NCI-H1048 (cell line): ENCODE measurements around the gene TIMM23.
"Not testable (repeated sequence)": the region's sequence is repeated elsewhere in the genome, so short reads cannot be mapped to it uniquely, and the experiment has no call there.

ENCODE experiments used
- DNase-seq: peaks from one replicate; lab custom pipeline; 2025; lab: John Stamatoyannopoulos, UW

The TIMM23 gene

GRCh38 chr10:46024948-46025347, 52.7 kb downstream of the TIMM23 start:
- no peak for DNase-seq

GRCh38 chr10:46025406-46025805, 53.1 kb downstream of the TIMM23 start:
- DNase-seq = no peak

- no peak for DNase-seq
Observed at GRCh38 chr10:46026106-46026505, 53.8 kb downstream of the TIMM23 start.

- DNase-seq = peak; percentile 65
Observed at GRCh38 chr10:46028584-46029460, 56.5 kb downstream of the TIMM23 start.

- no peak for DNase-seq
Observed at GRCh38 chr10:46029461-46030030, 57.3 kb downstream of the TIMM23 start.

- DNase-seq = peak; percentile 82
Observed at GRCh38 chr10:46030091-46030937, 58.0 kb downstream of the TIMM23 start, which contains the start of gene NCOA4. NCOA4 (minus strand) TSS chr10:46030623; CDS start chr10:46016680, 13,943 bp downstream.

- DNase-seq = no peak
Observed at GRCh38 chr10:46031648-46032532, 59.6 kb downstream of the TIMM23 start.

- DNase-seq = no peak
Observed at GRCh38 chr10:46033602-46034011, 61.3 kb downstream of the TIMM23 start.

- DNase-seq = no peak
Observed at GRCh38 chr10:46035923-46036849, 63.9 kb downstream of the TIMM23 start.

GRCh38 chr10:46037107-46037825, 65.0 kb downstream of the TIMM23 start:
- DNase-seq = no peak

- no peak for DNase-seq
Observed at GRCh38 chr10:46040004-46040403, 67.7 kb downstream of the TIMM23 start.

- DNase-seq = no peak
Observed at GRCh38 chr10:46042527-46042926, 70.2 kb downstream of the TIMM23 start.

GRCh38 chr10:46046261-46046660, 74.0 kb downstream of the TIMM23 start, which contains the start of gene MSMB:
MSMB (minus strand) TSS chr10:46046269; CDS start chr10:46046237, 32 bp downstream.
- no peak for DNase-seq

GRCh38 chr10:46048152-46048551, 75.9 kb downstream of the TIMM23 start:
- no peak for DNase-seq

- not testable (repeated sequence) for DNase-seq
Observed at GRCh38 chr10:46049497-46049831, 77.2 kb downstream of the TIMM23 start.

- DNase-seq = no peak
Observed at GRCh38 chr10:46050941-46051623, 78.8 kb downstream of the TIMM23 start.

- DNase-seq = no peak
Observed at GRCh38 chr10:46052057-46052790, 79.9 kb downstream of the TIMM23 start.

GRCh38 chr10:46052791-46053375, 80.6 kb downstream of the TIMM23 start:
- no peak for DNase-seq
